ENCODE results near the gene MAGI2. TPM values are rescaled to one million over a fixed set of nuclear protein-coding genes. Genes with fewer than 3 reads are reported as not detected.

Gene MAGI2
- total RNA-seq, 2 donors from 2014 or later, result 10.3 to 19.2 TPM

- TF ChIP-seq CTCF (conservative IDR thresholded peaks at IDR 0.05), result no peak
- H3K27me3 Mint-ChIP-seq (ENCODE audit: insufficient read depth), result no peaks in the 10 kb centered on the region
- H3K36me3 Mint-ChIP-seq (ENCODE audit: low read depth), result no peaks in the 10 kb centered on the region
- Histone ChIP-seq H3K9ac (ENCODE audit: extremely low read depth, low read length, poor library complexity, severe bottlenecking) (no peak overlapping the region), H3K36me3 (ENCODE audit: control insufficient read depth, insufficient read depth, low read length) (no peaks in the 10 kb centered on the region), H3K27ac (ENCODE audit: low read depth, low read length) (no peak overlapping the region), H3K27me3 (ENCODE audit: control insufficient read depth, insufficient read depth, low read length, poor library complexity, severe bottlenecking) (no peaks in the 10 kb centered on the region), H3K9me3 (ENCODE audit: control insufficient read depth, low read length) (no peaks in the 10 kb centered on the region), H3K4me1 (ENCODE audit: control insufficient read depth, insufficient read depth, low read length) (no peaks in the 10 kb centered on the region), H3K4me3 (ENCODE audit: low read length) (no peak overlapping the region)
- H3K27ac Mint-ChIP-seq, result no peak overlapping the region
- no peak for DNase-seq
- WGBS, 2 experiments (ENCODE audit: insufficient coverage in 1 of 2, insufficient read length in 1 of 2), result 93% methylated on average over 1 of the region's 1 CpG; no CpG with 5 or more reads in 1 of the 2 experiments
- H3K9me3 Mint-ChIP-seq, result no peaks in the 10 kb centered on the region
- peaks cover 5% of the 10 kb centered on the region for H3K4me1 Mint-ChIP-seq
- no peak overlapping the region for H3K4me3 Mint-ChIP-seq
Measured at GRCh38 chr7:78197447-78197846, 1256.0 kb downstream of the MAGI2 start.

GRCh38 chr7:78195281-78195680 is 1258.2 kb downstream of the MAGI2 start:
- Histone ChIP-seq H3K9me3 (ENCODE audit: control insufficient read depth, low read length) (no peaks in the 10 kb centered on the region), H3K9ac (ENCODE audit: extremely low read depth, low read length, poor library complexity, severe bottlenecking) (no peak overlapping the region), H3K4me3 (ENCODE audit: low read length) (no peak overlapping the region), H3K4me1 (ENCODE audit: control insufficient read depth, insufficient read depth, low read length) (no peaks in the 10 kb centered on the region), H3K27ac (ENCODE audit: low read depth, low read length) (no peak overlapping the region), H3K36me3 (ENCODE audit: control insufficient read depth, insufficient read depth, low read length) (no peaks in the 10 kb centered on the region), H3K27me3 (ENCODE audit: control insufficient read depth, insufficient read depth, low read length, poor library complexity, severe bottlenecking) (no peaks in the 10 kb centered on the region)
- H3K27me3 Mint-ChIP-seq (ENCODE audit: insufficient read depth), result no peaks in the 10 kb centered on the region
- no peaks in the 10 kb centered on the region for H3K9me3 Mint-ChIP-seq
- peaks cover 3% of the 10 kb centered on the region for H3K36me3 Mint-ChIP-seq (ENCODE audit: low read depth)
- 92 to 95% methylated on average over 4 to 5 of the region's 6 CpGs for WGBS, 2 experiments (ENCODE audit: insufficient coverage in 1 of 2, insufficient read length in 1 of 2)
- no peak overlapping the region for H3K4me3 Mint-ChIP-seq
- no peak for DNase-seq
- peaks cover 5% of the 10 kb centered on the region for H3K4me1 Mint-ChIP-seq
- TF ChIP-seq CTCF (conservative IDR thresholded peaks at IDR 0.05), result no peak
- H3K27ac Mint-ChIP-seq, result no peak overlapping the region

GRCh38 chr7:78194611-78195010 is 1258.9 kb downstream of the MAGI2 start:
- H3K9me3 Mint-ChIP-seq, result no peaks in the 10 kb centered on the region
- no peaks in the 10 kb centered on the region for H3K36me3 ChIP-seq (ENCODE audit: control insufficient read depth, insufficient read depth, low read length)
- TF ChIP-seq CTCF (conservative IDR thresholded peaks at IDR 0.05), result no peak
- no peak overlapping the region for H3K27ac Mint-ChIP-seq
- H3K4me3 ChIP-seq (ENCODE audit: low read length), result no peak overlapping the region
- no peaks in the 10 kb centered on the region for H3K27me3 Mint-ChIP-seq (ENCODE audit: insufficient read depth)
- peaks cover 5% of the 10 kb centered on the region for H3K4me1 Mint-ChIP-seq
- no peak overlapping the region for H3K27ac ChIP-seq (ENCODE audit: low read depth, low read length)
- H3K4me3 Mint-ChIP-seq, result no peak overlapping the region
- no peak overlapping the region for H3K9ac ChIP-seq (ENCODE audit: extremely low read depth, low read length, poor library complexity, severe bottlenecking)
- H3K27me3 ChIP-seq (ENCODE audit: control insufficient read depth, insufficient read depth, low read length, poor library complexity, severe bottlenecking), result no peaks in the 10 kb centered on the region
- H3K36me3 Mint-ChIP-seq (ENCODE audit: low read depth), result peaks cover 3% of the 10 kb centered on the region
- 94 to 98% methylated on average over 5 of the region's 6 CpGs for WGBS, 2 experiments (ENCODE audit: insufficient coverage in 1 of 2, insufficient read length in 1 of 2)
- no peaks in the 10 kb centered on the region for H3K4me1 ChIP-seq (ENCODE audit: control insufficient read depth, insufficient read depth, low read length)
- no peak for DNase-seq
- no peaks in the 10 kb centered on the region for H3K9me3 ChIP-seq (ENCODE audit: control insufficient read depth, low read length)
